Natural killer cell (primary cell): ENCODE data around the gene RSRC1. TPM values are rescaled to one million over a fixed set of nuclear protein-coding genes. Genes with fewer than 3 reads are reported as not detected.

Experiments
- ATAC-seq, 3 donors: fragments of 150-1000 bp in 2 of 3; fragments of 200-7000 bp in 1 of 3; cut with Tn5 transposase; 1 replicate in 1 of 3; 2 replicates in 2 of 3; pipeline ENCODE4 v1.10.0; 2021; ENCODE audit warnings: mild to moderate bottlenecking in 2 of 3, moderate library complexity in 2 of 3
- DNase-seq, 2 donors: peaks; one replicate each; pipeline versions ENCODE4 v3.0.0 to v3.0.0-alpha.2; 2013 to 2021; ENCODE audit warnings: mixed read lengths in 1 of 2
- H3K27ac ChIP-seq: one replicate; pipeline ENCODE4 v1.5.1; 2013; ENCODE audit warnings: mild to moderate bottlenecking, low read length
- H3K27me3 ChIP-seq: one replicate; pipeline ENCODE4 v1.6.1; 2013; ENCODE audit warnings: low read length; ENCODE audit not compliant: control insufficient read depth, insufficient read depth
- H3K36me3 ChIP-seq: one replicate; pipeline ENCODE4 v1.6.1; 2013; ENCODE audit warnings: low read length; ENCODE audit not compliant: control insufficient read depth, insufficient read depth
- H3K4me1 ChIP-seq: one replicate; pipeline ENCODE4 v1.6.1; 2013; ENCODE audit warnings: low read length; ENCODE audit not compliant: control insufficient read depth, insufficient read depth
- H3K4me3 ChIP-seq: one replicate; pipeline ENCODE4 v1.5.1; 2013; ENCODE audit warnings: low read length
- H3K9me3 ChIP-seq: one replicate; pipeline ENCODE4 v1.6.1; 2013; ENCODE audit warnings: low read length; ENCODE audit not compliant: control insufficient read depth, insufficient read depth
- H3K27ac Mint-ChIP-seq, 2 donors: one replicate each; pipeline ENCODE4 v1.8.0; 2022; ENCODE audit warnings: mild to moderate bottlenecking in 2 of 2, mixed read lengths in 2 of 2, moderate library complexity in 1 of 2
- H3K27me3 Mint-ChIP-seq, 2 donors: one replicate each; pipeline ENCODE4 v1.8.0; 2022; ENCODE audit warnings: low read depth in 2 of 2, mixed read lengths in 2 of 2
- H3K36me3 Mint-ChIP-seq: one replicate; pipeline ENCODE4 v1.8.0; 2022; ENCODE audit warnings: mixed read lengths
- H3K4me1 Mint-ChIP-seq, 2 donors: one replicate each; pipeline ENCODE4 v1.8.0; 2022; ENCODE audit warnings: mixed read lengths in 2 of 2
- H3K4me3 Mint-ChIP-seq: one replicate; pipeline ENCODE4 v1.8.0; 2022; ENCODE audit warnings: mild to moderate bottlenecking, moderate library complexity, mixed read lengths
- H3K9me3 Mint-ChIP-seq, 2 donors: one replicate each; pipeline ENCODE4 v1.8.0; 2022; ENCODE audit warnings: mixed read lengths in 2 of 2
- CTCF ChIP-seq: fragments of 200-600 bp; IDR thresholded peaks from one replicate; pipeline ENCODE4 v1.8.0; 2022; ENCODE audit warnings: antibody characterized with exemption
- WGBS: methylation state at CpG from one replicate; pipeline ENCODE4 v1.1.7; 2013; ENCODE audit warnings: missing lambda C conversion rate; ENCODE audit not compliant: insufficient coverage; 5-methylcytosine and 5-hydroxymethylcytosine counted together
- intact Hi-C: fragments of 100-400 bp; cut with micrococcal nuclease; formaldehyde crosslinking; loops from one replicate; pipeline ENCODE4 v1.14.2; 2022
- total RNA-seq, 4 donors: library from RNA; stranded (reverse); fragments of 120-200 nt in 1 of 4; gene quantifications; one replicate each; pipeline versions ENCODE4 v1.2.3 to v1.2.4, GENCODE V29; 2013 to 2022

Gene RSRC1
- total RNA-seq, 3 donors from 2014 or later (not counting 1 experiment from before 2014, with no cell fraction given) = 37.3 to 41.1 (median 37.6) TPM

- no CpG with 5 or more reads among the region's 2 CpGs for WGBS
- no peak for ATAC-seq
- intact Hi-C loops = no loop called here
These were observed 378.8 kb downstream of the RSRC1 start for GRCh38 chr3:158488670-158489069.

GRCh38 chr3:158489181-158489580 lies 379.3 kb downstream of the RSRC1 start:
- no peaks in the 10 kb centered on the region for H3K27me3 Mint-ChIP-seq
- H3K27ac Mint-ChIP-seq = no peak overlapping the region
- H3K4me3 Mint-ChIP-seq = no peak overlapping the region
- Histone ChIP-seq H3K4me3 (no peak overlapping the region), H3K27ac (no peak overlapping the region), H3K27me3 (no peaks in the 10 kb centered on the region), H3K4me1 (no peaks in the 10 kb centered on the region), H3K9me3 (no peaks in the 10 kb centered on the region), H3K36me3 (no peaks in the 10 kb centered on the region)
- no peak for TF ChIP-seq CTCF
- H3K36me3 Mint-ChIP-seq = no peaks in the 10 kb centered on the region
- DNase-seq (no peak), ATAC-seq (no peak)
- H3K4me1 Mint-ChIP-seq = peaks cover under 1% of the 10 kb centered on the region in 2 donors
- H3K9me3 Mint-ChIP-seq = no peaks in the 10 kb centered on the region
- intact Hi-C loops = no loop called here

More at GRCh38 chr3:158488670-158489069, 378.8 kb downstream of the RSRC1 start:
- H3K9me3 ChIP-seq = no peaks in the 10 kb centered on the region
- no peaks in the 10 kb centered on the region for H3K27me3 ChIP-seq
- Mint-ChIP-seq H3K9me3 (no peaks in the 10 kb centered on the region), H3K4me3 (no peak overlapping the region), H3K27me3 (no peaks in the 10 kb centered on the region), H3K4me1 (peaks cover 5 to 6% of the 10 kb centered on the region in 2 donors), H3K27ac (no peak overlapping the region), H3K36me3 (no peaks in the 10 kb centered on the region)
- H3K36me3 ChIP-seq = no peaks in the 10 kb centered on the region
- no peak for DNase-seq
- no peaks in the 10 kb centered on the region for H3K4me1 ChIP-seq
- H3K27ac ChIP-seq = no peak overlapping the region
- TF ChIP-seq CTCF = no peak
- no peak overlapping the region for H3K4me3 ChIP-seq

GRCh38 chr3:158491968-158492367 lies 382.1 kb downstream of the RSRC1 start:
- no peak overlapping the region for H3K27ac Mint-ChIP-seq
- Histone ChIP-seq H3K9me3 (no peaks in the 10 kb centered on the region), H3K4me1 (no peaks in the 10 kb centered on the region), H3K36me3 (no peaks in the 10 kb centered on the region), H3K4me3 (no peak overlapping the region), H3K27me3 (no peaks in the 10 kb centered on the region), H3K27ac (no peak overlapping the region)
- no peak for TF ChIP-seq CTCF
- H3K9me3 Mint-ChIP-seq = no peaks in the 10 kb centered on the region
- no peak for ATAC-seq
- no peak overlapping the region for H3K4me3 Mint-ChIP-seq
- WGBS = 100% methylated on average over 2 of the region's 2 CpGs
- H3K4me1 Mint-ChIP-seq = no peaks in the 10 kb centered on the region
- no peaks in the 10 kb centered on the region for H3K36me3 Mint-ChIP-seq
- DNase-seq = no peak
- intact Hi-C loops = no loop called here
- H3K27me3 Mint-ChIP-seq = no peaks in the 10 kb centered on the region

- 90% methylated on average over 2 of the region's 3 CpGs for WGBS
- Histone ChIP-seq H3K4me3 (no peak overlapping the region), H3K27me3 (no peaks in the 10 kb centered on the region), H3K36me3 (no peaks in the 10 kb centered on the region), H3K27ac (no peak overlapping the region), H3K9me3 (no peaks in the 10 kb centered on the region), H3K4me1 (no peaks in the 10 kb centered on the region)
- no peak for TF ChIP-seq CTCF
- Mint-ChIP-seq H3K9me3 (no peaks in the 10 kb centered on the region), H3K4me3 (no peak overlapping the region), H3K27me3 (no peaks in the 10 kb centered on the region), H3K4me1 (no peaks in the 10 kb centered on the region), H3K27ac (no peak overlapping the region), H3K36me3 (no peaks in the 10 kb centered on the region)
- no peak for ATAC-seq
- intact Hi-C loops = no loop called here
- DNase-seq = no peak
These were observed 382.8 kb downstream of the RSRC1 start for GRCh38 chr3:158492685-158493084.
